ENCODE measurements around the gene PPP1CA.

PPP1CA gene

DNA sequence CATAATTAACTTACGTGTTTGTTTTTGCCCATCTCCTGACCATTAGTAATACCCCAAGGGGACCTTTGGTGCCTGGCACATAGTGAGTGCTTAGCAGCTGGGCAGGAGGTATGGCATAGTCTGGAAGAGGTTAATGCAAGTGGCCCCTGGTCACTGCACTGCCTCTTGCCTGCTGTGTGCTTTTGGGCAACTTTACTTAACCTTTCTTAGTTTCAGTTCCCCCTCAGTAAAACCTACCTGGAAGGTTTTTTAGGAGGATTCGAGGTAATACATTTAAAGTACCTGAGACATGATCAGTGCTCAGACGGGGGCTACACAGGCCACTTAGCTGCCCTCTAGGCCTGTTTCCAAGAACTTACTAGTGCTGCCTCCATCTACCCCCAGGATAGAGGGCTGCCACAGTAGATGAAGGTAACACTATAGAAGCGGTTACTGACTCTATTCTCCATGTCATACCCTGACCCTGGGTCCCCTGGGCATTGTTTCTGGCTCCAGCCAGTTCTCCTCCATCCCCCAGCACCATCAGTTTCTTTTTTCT, 51.7 kb downstream of the PPP1CA start:
- ChIA-PET POLR2A (interaction anchor here (0.6 to 1.3 kb wide), 2 partner anchors 31 to 81 kb away, joined by 6 to 7 read pairs; no protein-coding TSS in a partner anchor), CTCF (interaction anchor here (1.4 to 37.4 kb wide), 7 partner anchors 10 to 161 kb away, joined by 3 to 1573 read pairs (median 45); partner anchors contain the start of genes CLCF1, PPP1CA, RAD9A and TBC1D10C)
- no peak for DNase-seq (ENCODE audit: extremely low spot score)
- TF ChIP-seq, protein P1, sequence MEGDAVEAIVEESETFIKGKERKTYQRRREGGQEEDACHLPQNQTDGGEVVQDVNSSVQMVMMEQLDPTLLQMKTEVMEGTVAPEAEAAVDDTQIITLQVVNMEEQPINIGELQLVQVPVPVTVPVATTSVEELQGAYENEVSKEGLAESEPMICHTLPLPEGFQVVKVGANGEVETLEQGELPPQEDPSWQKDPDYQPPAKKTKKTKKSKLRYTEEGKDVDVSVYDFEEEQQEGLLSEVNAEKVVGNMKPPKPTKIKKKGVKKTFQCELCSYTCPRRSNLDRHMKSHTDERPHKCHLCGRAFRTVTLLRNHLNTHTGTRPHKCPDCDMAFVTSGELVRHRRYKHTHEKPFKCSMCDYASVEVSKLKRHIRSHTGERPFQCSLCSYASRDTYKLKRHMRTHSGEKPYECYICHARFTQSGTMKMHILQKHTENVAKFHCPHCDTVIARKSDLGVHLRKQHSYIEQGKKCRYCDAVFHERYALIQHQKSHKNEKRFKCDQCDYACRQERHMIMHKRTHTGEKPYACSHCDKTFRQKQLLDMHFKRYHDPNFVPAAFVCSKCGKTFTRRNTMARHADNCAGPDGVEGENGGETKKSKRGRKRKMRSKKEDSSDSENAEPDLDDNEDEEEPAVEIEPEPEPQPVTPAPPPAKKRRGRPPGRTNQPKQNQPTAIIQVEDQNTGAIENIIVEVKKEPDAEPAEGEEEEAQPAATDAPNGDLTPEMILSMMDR (IDR thresholded peaks at IDR 0.05; ENCODE audit: control extremely low read depth, extremely low read depth, low read depth, missing control alignments): no peak

DNA sequence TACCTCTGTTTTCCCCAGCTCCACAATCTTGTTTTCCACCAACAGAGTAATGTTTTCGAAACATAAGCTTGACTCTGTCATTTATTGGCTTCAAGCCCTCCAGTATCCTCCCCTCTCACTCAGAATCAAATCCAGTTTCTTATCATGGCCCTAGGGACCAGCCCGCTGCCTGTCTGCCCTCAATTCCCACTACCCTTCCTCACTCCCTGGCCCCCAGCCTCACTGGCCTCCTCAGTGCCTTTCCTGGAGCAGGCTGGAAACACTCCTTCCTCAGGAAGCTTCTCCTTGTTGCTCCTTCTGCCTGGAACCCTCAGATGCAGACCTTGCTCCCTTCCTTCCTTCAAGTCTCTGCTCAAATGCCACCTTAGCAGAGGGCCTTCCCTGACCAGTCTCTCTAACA, 52.2 kb downstream of the PPP1CA start:
- DNase-seq (ENCODE audit: extremely low spot score): no peak
- TF ChIP-seq, protein P1 (IDR thresholded peaks at IDR 0.05; ENCODE audit: control extremely low read depth, extremely low read depth, low read depth, missing control alignments): no peak
- POLR2A ChIA-PET: no interaction called here
- CTCF ChIA-PET: interaction anchor here (0.7 to 37.4 kb wide), 8 partner anchors 10 to 274 kb away, joined by 3 to 1573 read pairs (median 24); partner anchors contain the start of genes CLCF1, PPP1CA, RAD9A and TBC1D10C

DNA sequence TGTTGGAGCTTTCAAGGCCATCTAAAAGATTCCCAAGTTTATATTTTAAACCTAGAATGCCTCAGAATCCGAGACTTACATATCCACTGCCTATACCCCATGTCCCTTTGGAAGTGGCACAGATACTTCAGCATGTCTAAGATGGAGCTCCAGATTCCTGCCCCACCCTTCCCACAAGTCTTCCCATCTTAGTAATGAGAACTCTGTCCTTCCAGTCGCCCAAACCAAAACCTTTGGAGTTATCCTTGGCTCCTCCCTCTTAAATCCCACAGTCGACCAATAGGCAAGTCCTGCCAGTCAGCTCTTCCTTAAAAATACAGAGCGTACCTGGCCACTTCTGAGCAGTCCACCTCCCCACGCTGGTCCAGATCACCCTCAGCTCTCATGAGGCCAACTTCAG, 52.6 kb downstream of the PPP1CA start:
- DNase-seq (ENCODE audit: extremely low spot score): no peak
- POLR2A ChIA-PET: no interaction called here
- CTCF ChIA-PET: interaction anchor here (0.7 to 37.4 kb wide), 8 partner anchors 9 to 273 kb away, joined by 3 to 1573 read pairs (median 24); partner anchors contain the start of genes CLCF1, PPP1CA, RAD9A and TBC1D10C
- TF ChIP-seq, protein P1 (IDR thresholded peaks at IDR 0.05; ENCODE audit: control extremely low read depth, extremely low read depth, low read depth, missing control alignments): no peak

All from GM10248 (cell line).